ENCODE measurements around the gene BCKDHA. TPM values are rescaled to one million over a fixed set of nuclear protein-coding genes. Genes with fewer than 3 reads are reported as not detected.
A peak's percentile ranks its signal among the peaks of the same experiment; 100 is the strongest.

Gene BCKDHA
- total RNA-seq, 1 donor from 2014 or later, result 16.3 TPM

- TF ChIP-seq CTCF (IDR thresholded peaks at IDR 0.05; ENCODE audit: unreplicated experiment), result no peak
- Mint-ChIP-seq H3K27me3 (no peaks in the 10 kb centered on the region), H3K9me3 (ENCODE audit: low read depth) (no peaks in the 10 kb centered on the region), H3K4me3 (ENCODE audit: low read depth) (peak within 1 kb of the TSS; percentile 85), H3K27ac (peak within 1 kb of the TSS; percentile 97), H3K36me3 (ENCODE audit: insufficient read depth) (peaks cover 4% of the 10 kb centered on the region), H3K4me1 (ENCODE audit: low read depth) (peaks cover 10% of the 10 kb centered on the region)
- peak; percentile 70 for DNase-seq (ENCODE audit: low spot score, unreplicated experiment)
Measured at GRCh38 chr19:41426952-41427646, 29.5 kb downstream of the BCKDHA start, which contains the start of gene B3GNT8. Gene B3GNT8 (minus strand): TSS chr19:41427374. CDS start chr19:41426778, 596 bp downstream.

GRCh38 chr19:41427647-41428480 is 30.2 kb downstream of the BCKDHA start:
- peak overlapping the region; percentile 37 for H3K27ac Mint-ChIP-seq
- no peak for TF ChIP-seq CTCF (IDR thresholded peaks at IDR 0.05; ENCODE audit: unreplicated experiment)
- peak overlapping the region; percentile 59 for H3K4me3 Mint-ChIP-seq (ENCODE audit: low read depth)
- no peaks in the 10 kb centered on the region for H3K27me3 Mint-ChIP-seq
- peaks cover 10% of the 10 kb centered on the region for H3K4me1 Mint-ChIP-seq (ENCODE audit: low read depth)
- H3K36me3 Mint-ChIP-seq (ENCODE audit: insufficient read depth), result peaks cover 3% of the 10 kb centered on the region
- no peak for DNase-seq (ENCODE audit: low spot score, unreplicated experiment)
- no peaks in the 10 kb centered on the region for H3K9me3 Mint-ChIP-seq (ENCODE audit: low read depth)

GRCh38 chr19:41428481-41428859 is 30.9 kb downstream of the BCKDHA start:
- no peak for TF ChIP-seq CTCF (IDR thresholded peaks at IDR 0.05; ENCODE audit: unreplicated experiment)
- DNase-seq (ENCODE audit: low spot score, unreplicated experiment), result no peak
- no peak overlapping the region for H3K4me3 Mint-ChIP-seq (ENCODE audit: low read depth)
- H3K36me3 Mint-ChIP-seq (ENCODE audit: insufficient read depth), result peaks cover 3% of the 10 kb centered on the region
- H3K27ac Mint-ChIP-seq, result no peak overlapping the region
- peaks cover 10% of the 10 kb centered on the region for H3K4me1 Mint-ChIP-seq (ENCODE audit: low read depth)
- H3K27me3 Mint-ChIP-seq, result no peaks in the 10 kb centered on the region
- no peaks in the 10 kb centered on the region for H3K9me3 Mint-ChIP-seq (ENCODE audit: low read depth)

- no peak for DNase-seq (ENCODE audit: low spot score, unreplicated experiment)
- H3K4me3 Mint-ChIP-seq (ENCODE audit: low read depth), result no peak overlapping the region
- H3K9me3 Mint-ChIP-seq (ENCODE audit: low read depth), result no peaks in the 10 kb centered on the region
- TF ChIP-seq CTCF (IDR thresholded peaks at IDR 0.05; ENCODE audit: unreplicated experiment), result no peak
- H3K27ac Mint-ChIP-seq, result no peak overlapping the region
- H3K27me3 Mint-ChIP-seq, result no peaks in the 10 kb centered on the region
- peaks cover 3% of the 10 kb centered on the region for H3K36me3 Mint-ChIP-seq (ENCODE audit: insufficient read depth)
- peaks cover 10% of the 10 kb centered on the region for H3K4me1 Mint-ChIP-seq (ENCODE audit: low read depth)
Measured at GRCh38 chr19:41430922-41431321, 33.3 kb downstream of the BCKDHA start.

Data from progenitor cell of endocrine pancreas (in vitro differentiated cells).